ENCODE results near the gene C1GALT1C1L. TPM values are rescaled to one million over a fixed set of nuclear protein-coding genes. Genes with fewer than 3 reads are reported as not detected.

C1GALT1C1L gene
- total and polyA plus RNA-seq, 2 of the 4 experiments (the other 2 are of a cell fraction) = 0.36 to 0.63 TPM

DNA sequence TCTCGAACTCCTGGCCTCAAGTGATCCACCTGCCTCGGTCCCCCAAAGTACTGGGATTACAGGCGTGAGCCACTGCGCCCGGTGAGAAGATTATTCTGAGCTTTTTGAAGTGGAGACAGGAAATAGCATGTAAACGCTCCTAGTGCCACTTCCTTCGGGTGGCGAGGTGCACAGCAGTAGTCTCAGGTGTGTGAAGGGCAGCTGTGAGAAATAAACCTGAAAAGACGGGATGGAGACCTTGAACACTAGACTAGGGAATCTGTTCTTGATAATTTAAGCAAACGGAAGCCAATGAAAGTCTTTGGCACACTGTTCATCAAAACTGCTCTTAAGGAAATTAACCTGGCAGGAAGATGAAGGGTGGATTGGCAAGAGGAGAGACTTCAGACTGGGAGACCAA is 39.6 kb downstream of the C1GALT1C1L start:
- Histone ChIP-seq H3K23ac (ENCODE audit: low read depth, low read length) (peak overlapping the region; percentile 35; the same call in 1 of the 2 replicates), H2BK20ac (ENCODE audit: low read depth, low read length) (peak overlapping the region; percentile 49; the same call in 1 of the 2 replicates), H3K27ac (ENCODE audit: insufficient read depth, low read length) (no peak overlapping the region), H3K36me3 (ENCODE audit: control insufficient read depth, insufficient read depth, low read length) (no peaks in the 10 kb centered on the region), H2BK120ac (ENCODE audit: low read depth, low read length) (no peak overlapping the region), H2BK5ac (ENCODE audit: low read depth, low read length, poor library complexity, severe bottlenecking) (no peak overlapping the region), H2AFZ (replicated peaks; ENCODE audit: low read length, poor library complexity) (peak overlapping the region; percentile 94), H3K4ac (ENCODE audit: low read depth, low read length) (peak overlapping the region; percentile 81; the same call in 1 of the 2 replicates), H3K79me1 (ENCODE audit: low read depth in 1 of 2, low read length in 2 of 2) (peaks cover 4 to 8% of the 10 kb centered on the region in 2 experiments; a peak in 2 of 4 replicates), H3K9me1 (ENCODE audit: insufficient read depth, low read length) (peaks cover 4% of the 10 kb centered on the region; the same call in 1 of the 2 replicates), H4K8ac (ENCODE audit: low read depth in 2 of 2, low read length in 2 of 2) (peak overlapping the region in 1 of 2 experiments; percentile 56; a peak in 1 of 4 replicates), H3K18ac (ENCODE audit: low read depth, low read length) (no peak overlapping the region), H3K4me1 (ENCODE audit: control insufficient read depth, insufficient read depth, low read length) (peaks cover 7% of the 10 kb centered on the region; the same call in 1 of the 2 replicates), H2BK15ac (ENCODE audit: low read depth, low read length) (no peak overlapping the region), H2AK9ac (replicated peaks; ENCODE audit: low read depth, low read length, poor library complexity) (no peak overlapping the region), H3K14ac (replicated peaks; ENCODE audit: low read depth, low read length) (no peak overlapping the region), H3K9ac (ENCODE audit: low read depth, low read length) (no peak overlapping the region; the same call in 1 of the 2 replicates), H3K56ac (ENCODE audit: extremely low read depth, insufficient read depth, low read length) (no peak overlapping the region), H3K9me3 (ENCODE audit: control insufficient read depth, insufficient read depth, low read length) (no peaks in the 10 kb centered on the region), H4K91ac (ENCODE audit: insufficient read depth, low read depth, low read length) (no peak overlapping the region), H3K4me3 (ENCODE audit: insufficient read depth, low read depth, low read length) (peak overlapping the region; percentile 73; the same call in 1 of the 2 replicates), H3K4me2 (ENCODE audit: low read depth, low read length) (peak overlapping the region; percentile 97), H2AK5ac (ENCODE audit: low read depth, low read length) (no peak overlapping the region), H4K5ac (ENCODE audit: low read depth, low read length) (no peak overlapping the region; the same call in 1 of the 2 replicates), H4K20me1 (ENCODE audit: insufficient read depth, low read length) (no peaks in the 10 kb centered on the region), H3K27me3 (ENCODE audit: control insufficient read depth, insufficient read depth, low read length) (peaks cover 14% of the 10 kb centered on the region)
- in situ Hi-C loops (cut with MboI; ENCODE audit: low sequenced_read_pairs) = loop anchor here (5.0 kb wide), 1 partner anchor 51 kb away; no protein-coding TSS in a partner anchor
- TF ChIP-seq MXI1 (IDR thresholded peaks at IDR 0.05; ENCODE audit: borderline replicate concordance, low read depth, low read length) (no peak), POLR2A (IDR thresholded peaks at IDR 0.05; ENCODE audit: low read depth, low read length) (no peak), CHD1 (IDR thresholded peaks at IDR 0.05; ENCODE audit: low read depth, low read length) (no peak), CEBPB (IDR thresholded peaks at IDR 0.05; ENCODE audit: low read depth, low read length) (no peak), NFE2L2 (IDR thresholded peaks at IDR 0.05; ENCODE audit: low read depth, low read length) (no peak), MAZ (IDR thresholded peaks at IDR 0.05; ENCODE audit: borderline replicate concordance, low read depth, low read length) (no peak), BHLHE40 (IDR thresholded peaks at IDR 0.05; ENCODE audit: low read depth, low read length) (no peak), RCOR1 (IDR thresholded peaks at IDR 0.05; ENCODE audit: insufficient replicate concordance, low read length) (no peak)
- TF ChIP-seq, protein P1, sequence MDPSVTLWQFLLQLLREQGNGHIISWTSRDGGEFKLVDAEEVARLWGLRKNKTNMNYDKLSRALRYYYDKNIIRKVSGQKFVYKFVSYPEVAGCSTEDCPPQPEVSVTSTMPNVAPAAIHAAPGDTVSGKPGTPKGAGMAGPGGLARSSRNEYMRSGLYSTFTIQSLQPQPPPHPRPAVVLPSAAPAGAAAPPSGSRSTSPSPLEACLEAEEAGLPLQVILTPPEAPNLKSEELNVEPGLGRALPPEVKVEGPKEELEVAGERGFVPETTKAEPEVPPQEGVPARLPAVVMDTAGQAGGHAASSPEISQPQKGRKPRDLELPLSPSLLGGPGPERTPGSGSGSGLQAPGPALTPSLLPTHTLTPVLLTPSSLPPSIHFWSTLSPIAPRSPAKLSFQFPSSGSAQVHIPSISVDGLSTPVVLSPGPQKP (IDR thresholded peaks at IDR 0.05; ENCODE audit: borderline replicate concordance, low read depth, low read length) = no peak
- TF ChIP-seq, protein P2, sequence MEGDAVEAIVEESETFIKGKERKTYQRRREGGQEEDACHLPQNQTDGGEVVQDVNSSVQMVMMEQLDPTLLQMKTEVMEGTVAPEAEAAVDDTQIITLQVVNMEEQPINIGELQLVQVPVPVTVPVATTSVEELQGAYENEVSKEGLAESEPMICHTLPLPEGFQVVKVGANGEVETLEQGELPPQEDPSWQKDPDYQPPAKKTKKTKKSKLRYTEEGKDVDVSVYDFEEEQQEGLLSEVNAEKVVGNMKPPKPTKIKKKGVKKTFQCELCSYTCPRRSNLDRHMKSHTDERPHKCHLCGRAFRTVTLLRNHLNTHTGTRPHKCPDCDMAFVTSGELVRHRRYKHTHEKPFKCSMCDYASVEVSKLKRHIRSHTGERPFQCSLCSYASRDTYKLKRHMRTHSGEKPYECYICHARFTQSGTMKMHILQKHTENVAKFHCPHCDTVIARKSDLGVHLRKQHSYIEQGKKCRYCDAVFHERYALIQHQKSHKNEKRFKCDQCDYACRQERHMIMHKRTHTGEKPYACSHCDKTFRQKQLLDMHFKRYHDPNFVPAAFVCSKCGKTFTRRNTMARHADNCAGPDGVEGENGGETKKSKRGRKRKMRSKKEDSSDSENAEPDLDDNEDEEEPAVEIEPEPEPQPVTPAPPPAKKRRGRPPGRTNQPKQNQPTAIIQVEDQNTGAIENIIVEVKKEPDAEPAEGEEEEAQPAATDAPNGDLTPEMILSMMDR (conservative IDR thresholded peaks at IDR 0.05; ENCODE audit: low read depth, low read length) = no peak
- DNase-seq (no peak), ATAC-seq (ENCODE audit: low read depth) (no peak)
- dilution Hi-C loops (cut with HindIII; ENCODE audit: low sequenced_read_pairs, unreplicated experiment) = no loop called here
- BruUV-seq (replicated peaks) = no TSS peak
- WGBS, 2 experiments (ENCODE audit: extremely low coverage in 2 of 2, insufficient read length in 1 of 2) = 64% methylated on average over 7 of the region's 10 CpGs; no CpG with 5 or more reads in 1 of the 2 experiments
- CTCF ChIA-PET = no interaction called here
- intact Hi-C loops (cut with micrococcal nuclease) = no loop called here
- POLR2A ChIA-PET (ENCODE audit: unreplicated experiment) = no interaction called here

Data from IMR-90 (cell line).